GM21825 (cell line): ENCODE measurements around the gene ZNF579.
"Not testable (repeated sequence)": the region's sequence is repeated elsewhere in the genome, so short reads cannot be mapped to it uniquely, and the experiment has no call there.

Experiments used
- ATAC-seq: cut with Tn5 transposase; IDR thresholded peaks from one replicate; pipeline ENCODE4 v1.9.1; 2021; ENCODE audit warnings: mild to moderate bottlenecking, moderate library complexity; ENCODE audit not compliant: unreplicated experiment

The ZNF579 gene

DNA sequence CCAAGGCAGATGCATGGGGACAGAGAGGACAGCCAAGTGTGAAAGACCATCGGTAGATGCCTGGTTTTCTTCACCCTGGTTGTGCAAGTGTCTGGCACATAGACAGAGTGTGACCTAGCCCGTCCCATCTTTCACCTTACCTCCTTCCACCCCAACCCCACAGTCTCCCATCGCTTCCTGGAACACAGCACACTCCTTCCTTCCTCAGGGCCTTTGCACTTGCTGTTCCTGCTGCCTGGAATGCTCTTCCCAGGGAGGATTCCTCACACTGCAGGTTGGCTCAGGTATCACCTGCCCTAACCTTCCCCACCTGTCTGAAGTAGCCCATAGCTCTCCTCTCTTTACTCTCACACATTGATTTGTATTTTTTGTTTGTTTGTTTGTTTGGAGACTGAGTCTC lies 15.7 kb upstream of the ZNF579 start:
- ATAC-seq, result no peak

DNA sequence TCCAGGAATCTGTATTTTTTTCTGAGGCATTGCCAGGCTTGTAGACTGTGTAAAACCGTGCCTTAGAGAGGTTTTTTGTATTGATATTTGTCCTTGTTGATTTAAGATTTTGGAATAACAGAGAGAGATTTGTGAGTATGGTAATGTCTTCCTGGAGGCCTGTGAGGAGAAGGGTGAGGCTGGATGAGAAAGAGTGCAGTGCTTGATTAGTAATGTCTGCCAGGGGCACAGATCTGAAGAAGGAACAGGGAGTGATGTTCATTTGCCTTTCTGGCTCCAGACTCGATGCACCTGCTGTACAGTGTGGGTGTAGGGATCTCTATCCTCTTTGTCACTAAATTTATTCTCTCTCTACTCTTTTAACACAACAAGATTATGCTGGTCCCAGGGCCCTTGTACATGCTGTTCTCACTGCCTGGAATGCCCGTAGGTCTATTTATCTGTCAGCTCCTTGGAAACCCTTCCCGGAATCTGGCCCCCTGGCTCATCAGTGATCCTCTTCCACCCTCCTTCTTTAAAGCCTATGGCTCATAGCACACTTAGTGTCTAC lies 14.4 kb upstream of the ZNF579 start:
- ATAC-seq, result no peak

DNA sequence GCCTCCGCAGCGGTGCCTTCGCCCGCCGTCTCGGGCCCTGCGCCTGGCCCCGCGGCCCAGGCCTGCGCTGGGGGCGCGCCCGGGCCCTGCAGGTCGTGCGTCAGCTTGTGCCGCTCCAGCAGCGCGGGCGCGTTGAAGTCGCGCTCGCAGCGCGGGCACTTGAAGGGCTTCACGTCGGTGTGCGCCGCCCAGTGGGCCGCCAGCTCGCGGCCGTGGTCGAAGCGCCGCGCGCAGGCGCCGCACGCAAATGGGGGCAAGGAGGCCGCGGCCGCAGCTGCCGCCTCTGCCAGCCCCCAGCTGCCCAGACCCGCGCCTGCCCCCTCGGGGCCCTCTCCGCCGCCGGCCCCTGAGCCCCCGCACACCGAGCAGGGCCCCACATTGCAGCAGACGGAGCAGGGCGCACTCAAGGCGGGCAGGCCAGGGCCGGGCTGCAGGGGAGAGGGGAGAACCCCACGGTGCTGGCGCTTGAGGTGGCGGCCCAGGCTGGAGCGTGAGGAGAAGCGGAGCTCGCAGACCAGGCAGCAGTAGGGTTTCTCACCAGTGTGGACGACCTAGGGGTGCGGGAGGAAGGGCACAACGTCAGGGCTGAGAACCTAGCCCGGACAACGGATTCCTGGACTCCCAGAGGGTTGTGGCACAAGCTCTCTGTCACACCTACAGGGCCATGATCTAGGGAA lies 12.6 kb upstream of the ZNF579 start:
- ATAC-seq, result no peak

DNA sequence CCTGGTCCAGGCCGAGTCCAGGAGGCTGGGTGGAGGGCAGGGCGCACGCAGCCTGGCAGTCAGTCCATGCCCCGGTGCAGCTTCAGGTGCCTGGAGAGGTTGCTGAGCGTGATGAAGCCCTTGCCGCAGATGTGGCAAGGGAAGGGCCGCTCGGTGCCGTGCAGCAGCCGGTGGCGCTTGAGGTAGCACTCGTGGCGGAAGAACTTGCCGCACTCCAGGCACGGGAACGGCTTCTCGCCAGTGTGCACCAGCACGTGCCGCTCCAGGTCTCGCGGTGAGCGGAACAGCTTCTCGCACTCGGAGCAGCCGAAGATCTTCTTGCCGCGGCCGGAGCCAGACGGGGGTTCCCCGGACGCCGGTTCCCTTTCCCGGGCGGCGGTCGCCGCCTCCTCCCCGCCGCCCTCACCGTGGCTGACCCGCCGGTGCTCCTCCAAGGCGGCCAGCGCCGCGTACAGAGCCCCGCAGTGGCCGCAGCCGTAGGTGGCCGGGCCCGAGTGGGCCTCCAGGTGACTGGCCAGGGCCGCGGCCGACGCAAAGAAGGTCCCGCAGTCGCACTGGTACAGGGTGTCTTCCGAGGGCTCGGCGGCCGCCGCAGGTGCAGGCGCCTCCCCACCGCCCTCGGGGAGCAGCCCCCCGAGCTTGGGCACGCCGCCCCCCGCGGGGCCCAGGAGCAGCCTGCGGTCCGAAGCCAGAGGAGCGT lies 11.9 kb upstream of the ZNF579 start:
- ATAC-seq, result no peak

DNA sequence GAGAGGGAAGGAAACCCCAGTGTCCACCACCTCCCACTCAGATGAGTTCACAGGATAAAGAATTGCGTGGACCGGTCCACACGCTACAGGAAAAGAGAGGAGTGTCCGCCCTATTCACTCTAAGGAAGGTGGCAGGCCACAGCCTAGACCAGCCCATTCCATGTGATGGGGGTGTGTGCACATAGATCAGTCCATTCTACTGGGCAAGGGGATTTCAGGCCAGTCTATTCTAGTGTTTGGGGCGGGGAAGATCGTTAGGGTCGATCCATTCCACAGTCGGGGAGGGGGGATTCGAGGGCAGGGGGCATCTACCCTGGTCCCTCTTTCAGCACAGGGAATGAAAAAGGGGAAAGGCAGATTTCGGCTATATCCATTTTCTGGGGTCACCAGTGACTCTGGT lies 10.9 kb upstream of the ZNF579 start:
- ATAC-seq, result no peak

DNA sequence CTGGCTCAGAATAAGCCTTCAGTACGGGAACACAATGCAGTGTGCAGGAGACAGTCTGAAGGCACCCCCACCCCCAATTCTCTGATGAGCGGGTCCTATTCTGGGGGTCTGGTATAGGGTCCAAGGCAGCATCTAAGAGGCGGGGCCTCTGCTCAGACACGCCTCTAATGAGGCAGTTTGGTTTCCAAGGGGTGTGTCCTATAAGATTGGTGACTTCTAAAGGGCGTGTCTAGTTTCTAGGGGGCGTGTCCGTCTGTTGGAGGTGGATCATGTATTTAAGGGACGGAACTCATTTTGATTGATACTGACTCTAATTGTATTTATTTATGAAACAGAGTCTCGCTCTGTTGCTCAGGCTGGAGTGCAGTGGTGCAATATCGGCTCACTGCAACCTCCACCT lies 10.0 kb upstream of the ZNF579 start:
- no peak for ATAC-seq

DNA sequence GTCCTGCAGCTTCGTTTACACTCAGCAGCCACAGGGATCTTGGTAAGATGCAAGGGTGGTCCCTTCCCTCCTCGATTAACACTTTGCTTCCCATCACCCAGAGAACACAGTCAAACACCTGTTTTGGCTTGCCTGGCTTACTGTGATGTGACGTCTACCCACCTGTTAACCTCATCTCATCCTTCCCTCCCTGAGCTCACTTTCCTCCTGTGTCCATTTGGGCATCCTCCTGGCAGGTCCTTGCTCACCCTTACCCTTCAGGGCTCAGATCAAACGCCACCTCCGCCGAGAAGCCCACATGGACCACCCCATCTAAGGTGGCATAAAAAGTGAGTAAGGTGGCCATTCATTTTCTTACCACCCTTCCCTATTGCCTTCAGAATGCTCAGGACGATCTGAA lies 9.5 kb upstream of the ZNF579 start:
- no peak for ATAC-seq

DNA sequence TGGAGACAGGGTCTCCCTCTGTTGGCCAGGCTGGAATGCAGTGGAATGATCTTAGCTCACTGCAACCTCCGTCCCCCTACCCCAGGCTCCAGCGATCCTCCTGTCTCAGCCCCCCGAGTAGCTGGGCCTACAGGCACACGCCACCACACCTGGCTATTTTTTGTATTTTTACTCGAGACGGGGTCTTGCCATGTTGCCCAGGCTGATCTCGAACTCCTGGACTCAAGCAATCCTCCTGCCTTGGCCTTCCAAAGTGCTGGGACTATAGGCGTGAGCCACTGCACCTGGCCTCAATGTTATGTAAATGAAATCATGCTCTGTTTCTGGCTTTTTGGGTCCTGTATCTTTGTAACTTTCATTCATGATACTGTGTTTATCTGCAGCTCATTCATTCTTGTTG lies 8.1 kb upstream of the ZNF579 start:
- ATAC-seq, result no peak

DNA sequence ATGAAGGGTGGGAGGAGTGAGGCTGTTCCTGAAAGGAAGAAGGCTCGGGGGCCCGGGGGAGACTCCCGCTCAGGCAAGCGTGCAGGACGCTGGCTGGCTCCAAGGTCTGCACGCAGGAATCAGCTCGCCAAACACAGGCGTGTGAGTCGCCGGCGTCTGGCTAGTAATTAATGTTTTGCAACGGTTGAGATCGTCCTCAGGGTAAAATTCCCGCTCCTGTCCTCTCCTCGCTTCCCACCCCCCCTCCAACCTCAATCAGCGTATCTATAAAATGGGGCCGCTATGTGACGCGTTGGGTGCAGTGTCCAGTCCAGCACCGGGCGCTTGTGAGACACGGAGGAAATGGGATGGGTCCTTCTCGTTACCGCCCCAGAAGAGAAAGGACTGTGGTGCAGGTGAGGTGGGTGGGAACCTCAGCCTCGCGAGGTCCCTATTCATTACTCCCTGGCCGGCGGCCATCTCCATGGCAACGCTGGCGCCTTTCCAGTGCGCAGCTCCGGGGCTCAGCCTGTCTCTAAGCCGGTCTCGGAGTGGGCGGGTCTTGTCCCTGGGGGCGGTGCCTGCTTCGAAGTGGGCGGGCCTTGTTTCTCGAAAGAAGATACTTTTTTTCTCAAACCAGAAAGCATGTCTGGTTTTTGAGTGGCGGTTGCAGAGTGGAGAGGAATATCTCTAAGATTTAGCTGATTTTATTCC lies 6.5 kb upstream of the ZNF579 start:
- peak; percentile 78 for ATAC-seq

DNA sequence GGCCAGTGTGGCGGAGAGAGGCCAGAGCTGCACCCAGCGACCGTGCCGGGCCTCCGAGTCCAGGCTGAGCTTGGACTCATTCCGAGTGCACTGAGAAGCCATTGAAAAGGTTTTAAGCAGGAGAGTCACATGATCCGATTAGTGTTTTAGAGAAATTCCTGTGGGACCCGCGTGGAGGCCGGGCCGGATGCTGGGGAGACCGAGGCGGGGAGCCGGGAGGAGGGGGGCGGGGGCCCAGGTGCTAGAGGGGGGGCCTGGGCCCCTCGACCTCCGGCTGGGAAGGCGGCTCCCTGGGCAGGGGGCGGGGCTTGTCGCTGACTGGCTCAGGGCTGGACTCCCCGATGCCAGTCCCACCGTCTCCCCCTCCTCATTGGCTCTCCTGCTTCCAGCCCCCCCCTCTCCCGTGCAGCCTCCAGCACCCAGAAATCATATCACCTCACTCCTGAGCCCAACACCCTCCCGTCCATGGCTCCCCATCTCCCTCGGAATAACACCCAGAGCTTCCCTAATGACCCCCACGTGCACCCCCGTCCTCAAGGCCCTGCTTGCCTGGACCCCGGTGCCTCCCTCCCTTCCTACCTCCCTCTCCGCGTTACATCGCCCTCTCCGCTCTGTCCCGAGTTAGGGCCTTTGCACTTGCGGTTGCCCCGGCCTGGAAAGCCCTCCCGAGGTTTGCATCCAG lies 5.2 kb upstream of the ZNF579 start:
- no peak for ATAC-seq

DNA sequence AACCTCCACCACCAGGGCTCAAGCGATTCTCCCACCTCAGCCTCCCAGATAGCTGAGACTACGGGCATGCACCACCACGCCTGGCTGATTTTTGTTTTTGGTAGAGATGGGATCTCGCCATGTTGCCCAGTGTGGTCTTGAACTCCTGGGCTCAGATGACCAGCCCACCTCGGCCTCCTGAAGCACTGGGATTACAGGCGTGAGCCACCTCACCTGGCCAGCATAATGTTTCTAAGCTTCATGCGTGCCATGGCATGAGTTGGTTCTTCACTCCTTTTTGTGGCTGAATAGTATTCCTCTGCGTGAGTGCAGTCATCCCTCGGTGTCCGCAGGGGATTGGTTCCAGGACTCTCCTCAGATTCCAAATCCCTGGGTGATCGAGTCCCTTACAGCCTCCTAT lies 4.2 kb upstream of the ZNF579 start:
- no peak for ATAC-seq

DNA sequence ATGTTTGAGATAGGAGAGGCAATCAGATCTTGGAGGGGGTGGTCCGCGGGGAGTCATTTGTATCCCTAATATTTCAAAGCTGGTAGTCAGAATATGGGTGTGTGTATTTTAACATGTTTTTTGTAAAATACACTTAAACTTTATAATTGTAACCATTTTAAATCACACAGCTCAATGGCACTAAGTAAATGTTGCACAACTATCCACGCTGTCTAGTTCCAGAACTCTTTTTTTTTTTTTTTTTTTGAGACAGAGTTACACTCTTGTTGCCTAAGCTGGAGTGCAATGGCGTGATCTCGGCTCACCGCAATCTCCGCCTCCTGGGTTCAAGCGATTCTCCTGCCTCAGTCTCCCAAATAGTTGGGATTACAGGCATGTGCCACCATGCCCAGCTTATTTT lies 3.2 kb upstream of the ZNF579 start:
- not testable (repeated sequence) for ATAC-seq

DNA sequence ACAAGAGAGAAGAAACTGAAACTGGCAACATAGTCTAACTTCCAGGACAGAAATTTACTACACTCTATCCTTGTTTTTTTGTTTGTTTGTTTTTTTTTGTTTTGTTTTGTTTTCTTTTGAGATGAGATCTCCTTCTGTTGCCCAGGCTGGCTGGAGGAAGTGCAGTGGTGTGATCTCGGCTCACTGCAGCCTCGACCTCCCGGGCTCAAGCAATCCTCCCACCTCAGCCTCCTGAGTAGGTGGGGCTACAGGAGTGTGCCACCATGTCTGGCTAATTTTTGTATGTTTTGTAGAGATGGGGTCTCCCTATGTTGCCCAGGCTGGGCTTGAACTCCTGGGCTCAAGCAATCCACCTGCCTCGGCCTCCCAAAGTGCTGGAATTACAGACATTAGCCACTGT lies 1.6 kb upstream of the ZNF579 start:
- ATAC-seq, result not testable (repeated sequence)

DNA sequence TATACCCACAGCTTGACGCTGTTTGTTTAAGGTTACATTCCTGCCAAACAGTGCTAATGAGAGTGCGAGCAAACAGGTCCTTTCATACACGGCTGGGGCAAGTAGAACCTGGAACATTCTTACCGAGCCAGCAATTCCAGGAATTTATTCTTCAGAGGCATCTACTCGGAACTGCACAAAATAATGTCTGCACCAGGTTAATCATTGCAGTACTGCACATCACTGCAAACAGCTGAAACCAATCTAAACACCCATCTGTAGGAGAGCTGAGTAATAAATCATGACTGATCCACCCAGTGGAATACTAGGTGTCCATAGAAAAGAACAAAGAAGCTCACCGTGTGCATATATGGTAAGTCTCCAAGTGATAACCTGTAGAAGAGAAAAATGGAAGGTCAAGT lies 1.2 kb upstream of the ZNF579 start:
- no peak for ATAC-seq

DNA sequence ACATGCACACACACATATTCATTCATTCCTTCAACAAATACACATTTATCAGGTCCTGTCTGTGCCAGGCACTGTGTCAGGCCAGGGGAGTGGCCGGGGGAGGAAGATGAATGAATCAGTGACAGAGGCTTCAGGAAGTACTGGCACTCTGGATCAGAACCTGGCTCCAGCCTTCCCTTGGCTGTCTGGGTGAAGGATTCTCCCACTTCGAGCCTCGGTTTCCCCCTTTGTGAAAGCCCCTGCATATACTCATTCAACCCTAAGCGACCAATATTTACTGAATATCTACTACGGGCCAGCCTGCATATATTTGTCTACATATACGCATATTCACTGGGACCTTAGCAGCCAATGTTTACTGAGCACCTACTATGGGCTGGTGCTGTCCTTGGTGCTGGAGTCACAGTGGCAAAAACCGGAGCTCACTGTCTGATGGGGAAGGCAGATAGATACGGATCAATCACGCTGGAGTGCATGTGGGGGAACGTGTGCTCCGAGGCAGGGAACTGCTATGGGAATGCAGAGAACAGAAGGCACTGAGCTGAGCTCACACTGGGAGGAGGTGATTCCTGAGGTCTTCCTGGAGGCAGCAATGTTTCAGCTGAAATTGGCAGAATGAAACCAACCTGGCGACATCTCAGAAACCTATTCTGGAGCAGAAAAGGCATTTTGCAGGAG lies 636 bp upstream of the ZNF579 start:
- no peak for ATAC-seq

DNA sequence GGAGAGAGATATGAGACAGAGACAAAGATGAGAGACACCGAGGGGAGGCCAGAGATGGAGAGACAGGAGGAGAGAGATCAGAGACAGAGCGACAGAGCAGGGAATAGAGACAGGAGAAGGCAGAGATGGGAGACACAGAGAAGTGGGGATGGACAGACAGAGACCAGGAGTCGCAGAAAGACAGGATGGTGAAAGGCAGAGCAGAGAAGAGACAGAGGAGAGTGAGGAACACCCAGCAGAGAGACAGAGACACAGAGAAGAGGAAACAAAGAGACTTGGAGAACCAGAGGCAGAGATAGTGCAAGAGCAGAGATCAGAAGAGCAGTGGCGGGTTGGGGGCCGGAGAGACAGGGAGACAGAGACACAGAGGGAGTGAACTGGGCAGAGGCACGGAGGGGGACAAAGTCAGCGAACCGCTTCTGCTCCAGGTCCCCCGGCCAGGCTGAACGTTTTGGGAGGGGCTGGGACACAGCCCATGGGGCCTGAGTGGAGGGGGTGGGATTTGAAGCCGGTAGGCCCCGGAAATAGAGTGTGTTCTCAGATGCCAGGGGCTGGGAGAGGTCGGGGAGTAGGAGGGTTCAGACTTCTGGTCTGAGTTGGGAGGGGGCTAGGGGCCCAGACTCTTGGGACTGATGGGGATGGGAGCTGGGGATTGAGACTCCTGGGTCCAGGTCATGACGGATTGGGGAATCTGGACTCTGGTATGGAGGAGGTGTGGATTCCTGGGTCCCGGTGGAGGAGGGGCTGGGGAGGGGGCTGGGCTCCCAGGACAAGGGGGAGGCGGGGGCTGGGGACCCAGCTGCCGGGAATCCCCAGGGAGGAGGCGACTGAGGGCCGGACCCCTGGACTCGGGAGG lies 654 bp downstream of the ZNF579 start:
- ATAC-seq, result no peak

DNA sequence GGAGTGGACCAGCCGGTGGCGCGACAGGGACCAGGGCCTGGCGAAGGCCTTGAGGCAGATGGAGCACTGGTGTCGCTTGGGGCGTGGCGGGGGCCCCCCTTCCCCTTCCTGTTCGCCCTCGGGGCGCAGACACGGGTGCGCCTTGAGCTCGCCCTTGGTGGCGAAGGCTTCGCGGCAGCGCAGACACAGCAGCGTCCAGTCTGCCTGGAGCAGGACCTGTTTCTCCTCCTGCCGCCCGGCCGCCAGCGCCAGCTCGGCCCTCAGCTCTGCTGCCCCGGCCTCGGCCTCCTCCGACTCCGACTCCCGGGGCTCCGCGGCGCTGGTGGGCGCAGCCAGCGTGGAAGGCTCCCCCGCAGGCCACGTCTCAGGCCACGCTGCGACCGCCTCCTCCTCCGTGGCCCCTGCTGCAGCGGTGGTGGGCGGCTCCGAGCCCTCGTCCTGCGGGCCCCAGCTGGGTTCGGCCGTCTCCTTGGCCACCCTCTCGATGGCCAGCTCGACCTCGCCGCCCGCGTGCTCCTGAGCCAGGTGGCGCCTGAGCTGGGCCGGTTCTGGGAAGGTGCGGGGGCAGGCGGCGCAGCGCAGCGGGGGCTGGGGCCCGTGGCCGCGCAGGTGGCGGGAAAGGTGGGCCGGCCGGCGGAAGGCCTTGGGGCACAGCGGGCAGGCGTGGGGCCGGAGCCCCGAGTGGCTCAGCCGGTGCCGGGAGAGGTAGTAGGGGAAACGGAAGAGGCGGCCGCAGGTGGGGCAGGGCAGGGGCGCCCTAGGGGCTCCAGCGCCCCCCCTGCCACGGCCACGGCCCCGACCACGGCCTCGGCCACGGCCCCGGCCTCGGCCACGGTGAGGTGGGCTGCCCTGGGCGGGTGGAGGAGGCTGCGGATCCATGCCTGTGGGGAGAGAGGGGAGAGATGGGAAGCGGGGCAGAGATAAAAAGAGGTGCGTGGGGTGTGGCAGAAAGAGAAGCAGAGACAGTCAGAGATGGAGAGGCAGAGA lies 1.6 kb downstream of the ZNF579 start:
- no peak for ATAC-seq

DNA sequence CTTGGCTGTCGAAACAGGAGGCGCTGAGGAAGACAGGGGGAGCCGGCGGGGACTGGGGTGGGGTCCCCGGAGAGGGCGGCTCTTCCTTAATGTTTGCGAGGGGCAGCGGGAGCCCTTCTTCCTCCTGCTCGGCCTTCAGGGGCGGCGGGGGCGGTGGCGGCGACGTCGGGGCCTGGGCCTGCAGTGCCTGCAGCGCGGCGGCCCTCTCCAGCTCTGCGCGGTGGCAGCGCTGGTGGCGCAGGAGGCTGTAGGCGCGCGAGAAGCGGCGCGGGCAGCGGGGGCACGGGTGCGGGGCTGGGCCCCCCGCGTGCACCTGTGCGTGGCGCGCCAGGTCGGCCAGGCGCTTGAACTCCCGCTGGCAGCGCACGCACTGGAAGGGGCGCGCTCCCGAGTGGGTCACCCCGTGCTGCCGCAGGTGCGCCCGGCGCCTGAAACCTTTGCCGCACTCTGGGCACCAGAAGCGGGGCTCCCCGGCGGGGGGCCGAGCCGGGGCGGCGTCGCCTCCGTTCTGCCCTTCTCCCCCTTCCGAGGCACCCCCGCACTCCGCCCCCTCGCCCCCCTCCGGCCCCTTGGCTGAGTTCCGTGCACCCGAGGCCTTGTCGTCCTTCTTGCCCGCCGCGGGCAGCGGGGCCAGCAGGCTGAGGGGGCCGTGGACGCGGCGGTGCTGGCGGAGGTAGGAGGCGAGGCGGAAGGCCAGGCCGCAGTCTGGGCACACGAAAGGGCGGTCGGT lies 2.5 kb downstream of the ZNF579 start:
- no peak for ATAC-seq
